ENCODE measurements around the gene CLDN25.

The CLDN25 gene

GRCh38 chr11:113829751-113830150, 50.2 kb downstream of the CLDN25 start:
- peaks cover 5% of the 10 kb centered on the region for H3K4me1 Mint-ChIP-seq (ENCODE audit: low read depth)
- H3K4me3 Mint-ChIP-seq, result no peak overlapping the region
- H3K9me3 Mint-ChIP-seq, result no peaks in the 10 kb centered on the region
- peaks cover 52% of the 10 kb centered on the region for H3K36me3 Mint-ChIP-seq (ENCODE audit: low read depth)
- no peak overlapping the region for H3K27ac Mint-ChIP-seq
- intact Hi-C loops (cut with micrococcal nuclease), result no loop called here
- no peaks in the 10 kb centered on the region for H3K27me3 Mint-ChIP-seq
